Endodermal cell (in vitro differentiated cells): ENCODE measurements around the gene GRXCR1. TPM values are rescaled to one million over a fixed set of nuclear protein-coding genes. Genes with fewer than 3 reads are reported as not detected.

Experiments
- DNase-seq: peaks from one replicate; pipeline ENCODE4 v3.0.0-alpha.2; 2017
- H3K27ac ChIP-seq: 2 replicates; pipeline ENCODE4 v1.5.1; 2013; ENCODE audit warnings: mild to moderate bottlenecking, low read depth, low read length, moderate library complexity
- H3K27me3 ChIP-seq: 2 replicates; pipeline ENCODE4 v1.6.1; 2013; ENCODE audit warnings: mild to moderate bottlenecking, low read length, moderate library complexity; ENCODE audit not compliant: insufficient read depth, control insufficient read depth, poor library complexity, severe bottlenecking
- H3K36me3 ChIP-seq: 2 replicates; pipeline ENCODE4 v1.7.0; 2013; ENCODE audit warnings: mild to moderate bottlenecking, low read length, moderate library complexity; ENCODE audit not compliant: control insufficient read depth, insufficient read depth
- H3K4me1 ChIP-seq: one replicate; pipeline ENCODE4 v1.7.0; 2013; ENCODE audit warnings: low read length; ENCODE audit not compliant: control insufficient read depth, insufficient read depth
- H3K4me3 ChIP-seq: 2 replicates; pipeline ENCODE4 v1.5.1; 2013; ENCODE audit warnings: mild to moderate bottlenecking, low read length, moderate library complexity
- H3K9ac ChIP-seq: 2 replicates; pipeline ENCODE4 v1.6.1; 2013; ENCODE audit warnings: mild to moderate bottlenecking, low read length, moderate library complexity; ENCODE audit not compliant: poor library complexity, severe bottlenecking; ENCODE audit errors: extremely low read depth
- H3K9me3 ChIP-seq: 2 replicates; pipeline ENCODE4 v1.6.1; 2013; ENCODE audit warnings: mild to moderate bottlenecking, low read length, moderate library complexity; ENCODE audit not compliant: control insufficient read depth
- H3K27ac Mint-ChIP-seq: 2 replicates; pipeline ENCODE4 v1.8.0; 2020; ENCODE audit warnings: mixed read lengths
- H3K27me3 Mint-ChIP-seq: 2 replicates; pipeline ENCODE4 v1.8.0; 2021; ENCODE audit warnings: mild to moderate bottlenecking, mixed read lengths; ENCODE audit not compliant: insufficient read depth
- H3K36me3 Mint-ChIP-seq: 2 replicates; pipeline ENCODE4 v1.8.0; 2020; ENCODE audit warnings: low read depth, mixed read lengths
- H3K4me1 Mint-ChIP-seq: 2 replicates; pipeline ENCODE4 v1.8.0; 2020; ENCODE audit warnings: mixed read lengths
- H3K4me3 Mint-ChIP-seq: 2 replicates; pipeline ENCODE4 v1.8.0; 2020; ENCODE audit warnings: mild to moderate bottlenecking, moderate library complexity, mixed read lengths
- H3K9me3 Mint-ChIP-seq: 2 replicates; pipeline ENCODE4 v1.8.0; 2020; ENCODE audit warnings: mild to moderate bottlenecking, mixed read lengths
- CTCF ChIP-seq: fragments of 200-600 bp; sonication (generic); conservative IDR thresholded peaks from 2 replicates; pipeline ENCODE4 v1.5.0; 2021; ENCODE audit warnings: antibody characterized with exemption, mild to moderate bottlenecking
- WGBS, 2 experiments: methylation state at CpG; one replicate each; pipeline versions ENCODE4 v1.1.5 to v1.1.7; 2013; ENCODE audit warnings: missing lambda C conversion rate in 2 of 2, mixed read lengths in 1 of 2; ENCODE audit not compliant: insufficient coverage in 1 of 2, insufficient read length in 1 of 2; 5-methylcytosine and 5-hydroxymethylcytosine counted together
- total RNA-seq, 2 donors: library from RNA; stranded (reverse); fragmentation: NEBNext Ultra II Directional in 1 of 2; extraction: Animal tissue kit (Norgen Biotek cat#: 25700) in 1 of 2; gene quantifications; 2 replicates in 1 of 2; 3 replicates in 1 of 2; pipeline ENCODE4 v1.2.1, GENCODE V29; 2021

GRXCR1 gene
- total RNA-seq, 2 donors from 2014 or later: not detected

- no peaks in the 10 kb centered on the region for H3K4me1 ChIP-seq
- 84 to 95% methylated on average over 3 to 5 of the region's 5 CpGs for WGBS, 2 experiments
- peaks cover 6% of the 10 kb centered on the region for H3K9me3 ChIP-seq
- no peaks in the 10 kb centered on the region for H3K36me3 ChIP-seq
- Mint-ChIP-seq H3K36me3 (no peaks in the 10 kb centered on the region), H3K27me3 (peaks cover 9% of the 10 kb centered on the region), H3K9me3 (no peaks in the 10 kb centered on the region), H3K4me1 (no peaks in the 10 kb centered on the region), H3K27ac (no peak overlapping the region), H3K4me3 (no peak overlapping the region)
- H3K9ac ChIP-seq: no peak overlapping the region
- DNase-seq: no peak
- no peak overlapping the region for H3K27ac ChIP-seq
- no peak for TF ChIP-seq CTCF
- no peak overlapping the region for H3K4me3 ChIP-seq
- H3K27me3 ChIP-seq: no peaks in the 10 kb centered on the region
Observed at GRCh38 chr4:42904986-42905385, 12.5 kb downstream of the GRXCR1 start.

GRCh38 chr4:42905591-42905990 is 13.1 kb downstream of the GRXCR1 start:
- Histone ChIP-seq H3K9ac (no peak overlapping the region), H3K36me3 (no peaks in the 10 kb centered on the region), H3K9me3 (peaks cover 6% of the 10 kb centered on the region), H3K27me3 (no peaks in the 10 kb centered on the region), H3K4me3 (no peak overlapping the region), H3K27ac (no peak overlapping the region), H3K4me1 (no peaks in the 10 kb centered on the region)
- no peak overlapping the region for H3K27ac Mint-ChIP-seq
- H3K36me3 Mint-ChIP-seq: no peaks in the 10 kb centered on the region
- H3K4me3 Mint-ChIP-seq: no peak overlapping the region
- no peaks in the 10 kb centered on the region for H3K4me1 Mint-ChIP-seq
- H3K27me3 Mint-ChIP-seq: peaks cover 7% of the 10 kb centered on the region
- no peak for DNase-seq
- H3K9me3 Mint-ChIP-seq: no peaks in the 10 kb centered on the region
- WGBS, 2 experiments: 94 to 95% methylated on average over 3 of the region's 3 CpGs
- TF ChIP-seq CTCF: no peak

GRCh38 chr4:42906341-42906740 is 13.8 kb downstream of the GRXCR1 start:
- Mint-ChIP-seq H3K9me3 (no peaks in the 10 kb centered on the region), H3K4me1 (no peaks in the 10 kb centered on the region), H3K4me3 (no peak overlapping the region), H3K36me3 (no peaks in the 10 kb centered on the region), H3K27me3 (no peaks in the 10 kb centered on the region), H3K27ac (no peak overlapping the region)
- H3K4me3 ChIP-seq: no peak overlapping the region
- no peaks in the 10 kb centered on the region for H3K27me3 ChIP-seq
- no peak overlapping the region for H3K9ac ChIP-seq
- H3K4me1 ChIP-seq: no peaks in the 10 kb centered on the region
- WGBS, 2 experiments: 82% methylated on average over 1 of the region's 1 CpG; no CpG with 5 or more reads in 1 of the 2 experiments
- H3K36me3 ChIP-seq: no peaks in the 10 kb centered on the region
- no peak for TF ChIP-seq CTCF
- no peak for DNase-seq
- peaks cover 3% of the 10 kb centered on the region for H3K9me3 ChIP-seq
- no peak overlapping the region for H3K27ac ChIP-seq
